ENCODE results near the gene COX19.
"Not testable (repeated sequence)": the region's sequence is repeated elsewhere in the genome, so short reads cannot be mapped to it uniquely, and the experiment has no call there.

The COX19 gene

DNA sequence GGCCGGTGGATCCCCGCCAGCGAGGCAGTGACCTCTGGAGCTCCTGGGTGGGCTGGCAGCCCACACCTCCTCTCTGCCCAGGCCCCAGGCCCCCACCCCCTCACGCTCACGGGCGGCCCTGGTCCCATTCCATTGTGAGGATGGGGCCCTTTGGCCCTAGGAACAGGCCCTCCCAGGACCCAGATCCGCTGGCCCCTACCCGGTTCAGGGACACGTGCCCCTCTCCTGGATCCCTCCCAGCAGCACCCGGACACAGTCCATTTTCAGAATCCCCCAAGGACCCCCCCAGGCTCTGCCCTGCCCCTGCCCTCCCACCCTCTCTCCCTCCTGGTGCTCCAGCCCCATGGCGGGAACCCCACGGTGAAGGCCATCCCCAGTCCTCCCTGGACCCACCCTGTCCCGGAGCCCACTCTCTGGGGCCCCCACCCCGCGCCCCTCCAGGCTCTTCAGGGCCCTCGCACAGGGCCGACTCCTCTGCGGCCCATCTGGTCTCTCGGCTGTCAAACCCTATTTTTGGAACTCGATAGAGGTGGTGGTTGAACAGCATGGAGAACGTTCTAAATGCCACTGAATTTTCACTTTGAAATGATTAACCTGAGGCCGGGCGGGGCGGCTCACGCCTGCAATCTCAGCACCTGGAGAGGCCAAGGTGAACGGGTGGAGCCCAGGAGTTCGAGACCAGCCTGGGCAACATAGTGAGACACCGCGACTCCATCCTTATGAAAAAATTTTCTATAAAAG lies 28.9 kb downstream of the COX19 start:
- no peak for DNase-seq (ENCODE audit: low read depth, low spot score)

DNA sequence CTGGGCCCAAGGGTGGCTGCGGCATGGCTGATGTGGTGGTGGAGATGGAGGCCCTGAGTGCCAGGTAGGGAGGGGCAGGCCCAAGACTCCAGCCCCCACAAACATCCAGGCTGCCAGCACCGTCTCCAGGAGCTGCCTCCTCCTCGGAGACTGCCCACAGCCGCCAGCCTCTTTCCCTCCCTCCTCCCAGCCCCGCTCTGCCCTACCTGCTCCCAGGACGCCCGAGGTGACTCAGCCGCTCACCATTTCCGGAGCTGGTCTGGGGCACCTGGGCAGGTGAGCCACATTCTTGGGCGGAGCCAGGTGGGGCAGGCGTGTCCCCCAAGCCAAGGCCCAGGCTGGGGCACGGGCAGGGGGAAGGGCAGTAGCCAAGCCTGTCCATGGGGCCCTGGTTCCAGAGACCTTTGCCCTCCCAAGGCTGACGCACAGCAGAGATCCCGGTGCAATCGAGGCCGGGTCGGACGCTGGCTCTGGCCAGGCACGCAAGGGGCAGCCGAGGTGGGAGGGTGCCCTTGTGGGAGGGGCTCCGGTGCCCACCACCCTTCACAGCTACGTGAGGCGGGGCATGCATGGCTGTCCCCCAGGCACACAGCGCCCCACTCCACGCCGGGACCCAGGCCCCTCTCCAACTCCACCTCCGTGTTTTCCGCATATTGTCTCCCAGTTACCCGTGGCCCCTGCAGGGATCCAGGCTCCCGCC lies 29.6 kb downstream of the COX19 start:
- DNase-seq (ENCODE audit: low read depth, low spot score) = no peak

DNA sequence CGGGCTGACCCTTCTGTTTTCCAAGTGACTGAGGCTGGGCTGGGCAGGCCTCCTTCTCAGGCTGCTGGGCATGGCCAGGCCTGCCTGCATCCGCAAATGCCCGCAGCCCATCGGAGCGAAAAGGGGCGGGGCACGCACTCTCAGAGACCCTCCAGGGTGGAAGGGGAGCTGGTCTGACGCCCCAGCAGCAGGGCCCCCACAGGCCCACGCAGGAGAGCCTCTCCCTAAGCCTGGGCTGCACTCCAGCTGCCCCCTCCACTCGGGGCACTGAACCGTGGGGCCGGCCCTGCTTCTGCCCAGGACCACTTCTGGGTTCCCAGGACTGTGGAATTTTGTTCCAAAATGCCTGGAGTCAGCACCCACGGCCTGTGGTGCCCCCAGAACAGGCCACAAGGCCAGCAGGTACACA lies 30.2 kb downstream of the COX19 start:
- no peak for DNase-seq (ENCODE audit: low read depth, low spot score)

DNA sequence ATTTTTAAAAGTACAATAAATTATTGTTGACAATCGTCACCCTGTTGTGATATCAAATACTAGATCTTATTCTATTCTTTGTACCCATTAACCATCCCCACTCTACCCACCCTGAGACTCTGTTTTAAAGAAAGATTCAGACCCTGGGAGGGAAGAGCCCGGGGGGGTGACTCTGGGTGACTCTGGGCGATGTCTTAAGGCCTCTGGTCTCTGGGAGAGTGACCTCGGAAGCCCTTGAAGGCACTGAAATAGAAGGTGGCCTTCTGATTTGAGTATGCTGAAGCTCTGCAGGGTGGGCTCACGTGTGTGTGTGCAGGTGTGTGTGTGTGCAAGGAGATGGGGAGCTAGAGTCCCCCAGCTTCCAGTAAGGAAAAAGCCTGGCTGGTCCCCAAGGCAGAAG lies 30.6 kb downstream of the COX19 start:
- no peak for DNase-seq (ENCODE audit: low read depth, low spot score)

DNA sequence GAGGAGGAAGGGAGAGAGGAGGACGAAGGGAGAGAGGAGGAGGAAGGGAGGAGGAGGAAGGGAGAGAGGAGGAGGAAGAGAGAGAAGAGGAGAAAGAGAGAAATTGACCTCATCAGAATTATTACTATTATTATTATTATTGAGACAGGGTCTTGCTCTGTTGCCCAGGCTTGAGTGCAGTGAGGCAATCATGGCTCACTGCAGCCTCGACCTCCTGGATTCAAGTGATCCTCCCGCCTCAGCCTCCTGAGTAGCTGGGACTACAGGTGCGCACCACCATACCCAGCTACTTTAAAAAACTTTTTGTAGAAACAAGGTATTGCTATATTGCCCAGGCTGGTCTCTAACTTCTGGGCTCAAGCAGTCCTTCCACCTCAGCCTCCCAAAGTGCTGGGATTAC lies 31.6 kb downstream of the COX19 start:
- not testable (repeated sequence) for DNase-seq (ENCODE audit: low read depth, low spot score)

DNA sequence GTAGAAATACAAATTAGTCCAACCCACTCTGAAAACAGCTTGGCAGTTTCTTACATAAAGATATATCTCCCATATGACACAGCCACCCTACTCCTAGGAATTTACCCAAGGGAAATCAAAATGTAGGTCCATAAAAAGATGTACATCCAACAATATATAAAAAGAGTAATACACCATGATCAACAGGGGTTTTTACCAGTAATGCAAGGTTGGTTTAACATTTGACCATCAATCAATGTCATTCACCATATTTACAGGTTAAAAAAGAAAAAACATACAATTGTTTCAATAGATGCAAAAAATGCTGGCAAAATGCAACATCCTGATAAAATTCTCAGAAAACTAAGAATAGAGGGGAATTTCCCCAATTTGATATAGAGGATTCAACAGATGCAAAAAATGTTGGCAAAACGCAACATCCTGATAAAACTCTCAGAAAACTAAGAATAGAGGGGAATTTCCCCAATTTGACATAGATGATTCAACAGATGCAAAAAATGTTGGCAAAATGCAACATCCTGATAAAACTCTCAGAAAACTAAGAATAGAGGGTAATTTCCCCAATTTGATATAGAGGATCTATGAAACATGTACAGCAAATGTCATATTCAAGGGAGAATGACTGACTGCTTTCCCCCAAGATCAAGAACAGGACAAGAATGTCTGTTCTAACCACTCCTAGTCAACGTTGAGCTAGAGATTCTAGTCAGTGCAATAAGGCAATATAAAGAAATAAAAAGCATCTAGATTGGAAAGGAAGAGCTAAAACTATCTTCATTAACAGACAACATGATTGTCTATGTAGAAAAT lies 34.5 kb downstream of the COX19 start:
- DNase-seq (ENCODE audit: low read depth, low spot score) = no peak

DNA sequence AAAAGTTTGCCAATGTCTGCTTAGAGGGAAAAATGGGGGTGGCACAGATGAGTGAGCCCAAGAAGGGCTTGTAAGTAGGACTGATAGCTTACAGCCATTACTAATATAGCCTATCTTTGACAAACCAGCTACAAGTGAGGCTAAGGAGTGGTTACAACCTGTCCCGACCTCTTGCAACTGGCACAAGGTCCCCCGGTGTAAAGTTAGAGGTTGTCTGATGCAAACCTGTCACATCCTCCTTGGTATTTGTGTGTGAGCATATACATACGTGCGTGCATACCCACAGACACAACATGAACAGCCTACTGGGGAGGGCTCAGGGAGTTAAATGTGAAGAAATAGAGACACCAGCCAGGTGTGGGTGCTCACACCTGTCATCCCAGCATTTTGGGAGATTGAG lies 35.5 kb downstream of the COX19 start:
- DNase-seq (ENCODE audit: low read depth, low spot score) = no peak

DNA sequence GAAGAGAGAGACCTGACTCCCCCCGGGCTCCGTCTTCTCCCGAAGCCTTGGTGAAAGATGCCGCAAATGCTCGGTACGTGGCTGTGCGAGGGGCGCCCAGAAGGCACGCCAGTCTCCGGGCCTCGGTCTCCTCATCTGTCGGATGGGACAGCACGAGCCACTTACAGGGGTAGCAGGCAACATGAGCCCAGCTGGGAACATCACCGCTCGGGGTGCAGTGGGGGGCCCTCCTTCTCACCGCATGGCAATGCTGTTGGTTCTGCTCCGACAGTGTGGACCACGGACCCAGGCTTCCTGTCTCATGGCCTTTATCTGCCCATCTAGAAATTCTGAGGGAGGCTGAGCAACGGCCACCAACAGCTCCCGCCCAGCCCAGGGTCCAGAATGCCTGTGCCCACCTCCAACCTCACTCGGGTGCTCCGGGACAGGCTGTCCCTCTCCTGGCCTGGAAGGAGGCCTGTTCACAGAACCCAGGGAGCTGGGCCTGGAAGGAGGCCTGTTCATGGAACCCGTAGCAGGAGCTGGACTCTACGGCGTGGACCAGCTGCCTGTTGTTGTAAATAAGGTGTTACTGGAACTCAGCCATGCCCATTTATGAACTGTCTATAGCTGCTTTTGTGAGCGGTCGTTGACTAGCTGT lies 36.7 kb downstream of the COX19 start:
- no peak for DNase-seq (ENCODE audit: low read depth, low spot score)

DNA sequence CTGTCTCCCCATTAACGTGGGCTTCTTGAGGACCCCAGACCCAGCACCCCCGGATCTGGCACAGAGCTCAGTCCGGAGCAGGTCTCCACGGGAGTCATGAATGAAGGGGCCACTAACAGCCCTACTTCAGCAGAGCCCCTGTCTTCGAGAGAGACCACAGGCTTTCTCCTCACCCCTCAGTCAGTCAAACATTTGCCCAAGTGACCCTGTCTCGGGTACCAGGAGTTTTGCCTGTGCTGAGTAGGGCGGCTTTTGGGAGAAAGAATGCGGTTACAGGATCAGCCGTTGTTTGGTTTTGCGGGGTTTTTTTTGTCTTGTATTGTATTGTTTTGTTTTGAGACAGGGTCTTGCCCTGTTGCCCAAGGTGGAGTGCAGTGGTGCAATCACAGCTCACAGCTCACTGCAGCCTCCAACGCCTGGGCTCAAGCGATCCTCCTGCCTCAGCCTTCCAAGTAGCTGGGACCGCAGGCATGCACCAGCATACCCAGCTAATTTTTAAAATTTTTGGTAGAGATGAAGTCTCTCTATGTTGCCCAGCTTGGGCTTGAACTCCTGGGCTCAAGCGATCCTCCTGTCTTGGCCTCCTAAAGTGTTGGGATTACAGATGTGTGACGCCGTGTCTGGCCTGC lies 37.4 kb downstream of the COX19 start:
- DNase-seq (ENCODE audit: low read depth, low spot score) = no peak

DNA sequence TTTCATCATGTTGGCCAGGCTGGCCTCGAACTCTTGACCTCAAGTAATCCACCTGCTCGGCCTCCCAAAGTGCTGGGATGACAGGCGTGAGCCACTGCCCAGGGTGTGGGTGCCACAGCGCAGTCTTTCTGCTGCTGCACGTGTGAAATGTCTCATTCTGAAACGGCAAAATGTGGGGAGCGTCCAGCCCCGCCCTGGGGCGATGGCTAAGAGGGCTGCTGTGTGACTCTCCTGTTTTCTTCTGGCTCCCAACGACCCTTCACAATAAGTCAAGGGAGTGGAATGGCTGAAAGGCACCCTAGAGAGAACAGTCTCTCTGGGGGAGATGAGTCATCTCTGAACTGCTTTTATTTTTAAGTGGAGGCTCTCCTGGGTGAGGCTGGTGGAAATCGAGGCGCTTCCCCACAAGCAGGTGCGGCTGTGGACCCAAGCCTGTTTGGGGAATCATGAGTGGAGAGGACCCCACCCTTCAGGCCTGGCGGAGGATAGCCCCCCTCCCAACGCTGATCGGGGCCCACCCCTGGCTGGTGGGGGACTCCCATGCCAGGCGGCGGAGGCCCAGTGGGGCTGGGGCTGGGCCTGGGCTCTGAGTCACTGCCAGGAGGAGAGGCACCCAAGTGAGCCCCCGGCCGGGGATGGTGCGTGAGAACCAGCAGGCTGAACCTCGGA lies 38.8 kb downstream of the COX19 start:
- no peak for DNase-seq (ENCODE audit: low read depth, low spot score)

DNA sequence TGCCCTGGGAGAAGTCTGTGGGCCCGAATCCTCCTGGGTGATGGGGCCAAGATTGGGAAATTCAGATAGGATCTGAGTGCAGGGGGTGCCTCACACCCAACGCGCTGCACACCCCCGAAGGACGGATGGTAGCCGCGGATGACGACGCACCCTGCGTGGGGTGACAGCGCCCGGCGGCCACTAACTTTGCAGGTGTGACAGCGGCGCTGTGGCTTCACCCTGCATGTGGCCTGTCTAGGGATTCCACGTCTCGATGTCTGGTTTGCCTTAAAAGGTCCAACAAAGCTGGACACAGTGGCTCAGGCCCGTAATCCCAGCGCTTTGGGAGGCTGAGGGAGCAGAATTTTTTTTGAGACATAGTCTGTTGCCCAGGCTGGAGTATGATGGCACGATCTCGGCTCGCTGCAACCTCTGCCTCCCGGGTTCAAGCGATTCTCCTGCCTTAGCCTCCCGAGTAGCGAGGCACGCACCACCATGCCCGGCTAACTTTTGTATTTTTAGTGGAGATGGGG lies 39.4 kb downstream of the COX19 start:
- DNase-seq (ENCODE audit: low read depth, low spot score) = no peak

DNA sequence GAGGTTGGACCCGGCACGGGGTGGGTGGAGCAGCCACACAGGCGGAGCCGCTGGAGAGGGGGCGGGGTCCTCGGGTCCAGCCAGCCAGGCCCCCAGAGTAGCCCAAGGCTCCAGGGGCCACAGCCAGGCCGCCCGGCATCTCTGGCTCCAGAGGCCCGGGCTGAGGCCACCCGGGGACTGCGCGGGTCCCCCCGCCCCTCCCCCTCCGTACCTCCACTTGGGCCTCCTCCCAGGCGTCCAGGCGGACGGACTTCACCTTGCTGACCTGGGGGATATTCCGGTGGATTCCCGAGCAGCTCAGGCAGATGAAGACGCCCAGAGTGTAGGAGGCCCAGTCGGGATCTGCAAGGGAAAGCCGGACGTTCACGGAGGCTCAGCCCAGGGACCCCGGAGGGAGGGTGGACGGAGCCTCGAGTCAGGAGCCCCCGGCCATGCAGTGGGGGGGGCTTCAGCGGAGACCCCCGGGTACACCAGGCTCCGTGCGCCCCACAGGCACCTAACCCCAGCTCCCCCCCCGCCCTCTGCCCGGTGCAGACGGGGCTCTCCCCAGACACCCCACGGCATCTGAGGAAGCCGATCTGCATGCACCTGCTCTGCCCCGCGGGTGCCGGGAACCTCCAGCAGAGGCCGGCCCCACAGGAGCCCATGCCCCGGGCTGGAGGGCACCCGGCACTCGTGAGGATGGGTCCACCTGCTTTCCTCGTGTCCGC lies 40.0 kb downstream of the COX19 start:
- no peak for DNase-seq (ENCODE audit: low read depth, low spot score)

DNA sequence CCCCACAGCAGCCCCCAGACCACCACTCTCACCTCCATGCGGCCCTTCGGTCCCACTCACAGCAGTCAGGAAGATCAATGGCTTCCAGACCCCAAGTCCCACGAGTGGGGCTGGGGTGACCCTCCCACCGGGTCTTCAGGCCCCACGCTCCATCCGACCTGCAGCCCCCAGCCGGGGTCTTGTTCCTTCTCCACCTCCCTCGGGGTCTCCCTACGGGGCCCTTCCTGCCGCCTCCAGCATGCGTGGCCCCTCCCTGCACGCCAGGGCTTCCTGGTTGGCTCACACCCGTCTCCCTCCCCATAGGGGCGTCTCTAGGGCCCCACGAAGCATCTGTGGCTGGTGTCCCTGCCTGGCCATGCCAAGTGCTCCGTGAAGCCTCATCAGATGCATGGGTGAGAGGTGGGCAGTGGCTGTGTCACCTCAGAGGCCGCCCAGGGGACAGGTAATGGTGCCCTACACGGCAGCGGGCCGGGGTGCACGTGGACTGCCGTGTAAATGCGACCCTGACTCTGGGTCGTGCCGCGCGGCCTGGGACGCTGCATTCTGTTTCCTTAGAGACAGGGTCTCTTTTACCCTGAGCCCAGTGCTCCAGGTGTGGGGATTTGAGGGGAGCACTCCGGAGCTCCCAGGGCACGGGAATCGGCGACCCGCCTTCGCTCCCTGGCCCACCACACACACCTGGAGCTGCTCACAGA lies 40.7 kb downstream of the COX19 start:
- DNase-seq (ENCODE audit: low read depth, low spot score) = no peak

DNA sequence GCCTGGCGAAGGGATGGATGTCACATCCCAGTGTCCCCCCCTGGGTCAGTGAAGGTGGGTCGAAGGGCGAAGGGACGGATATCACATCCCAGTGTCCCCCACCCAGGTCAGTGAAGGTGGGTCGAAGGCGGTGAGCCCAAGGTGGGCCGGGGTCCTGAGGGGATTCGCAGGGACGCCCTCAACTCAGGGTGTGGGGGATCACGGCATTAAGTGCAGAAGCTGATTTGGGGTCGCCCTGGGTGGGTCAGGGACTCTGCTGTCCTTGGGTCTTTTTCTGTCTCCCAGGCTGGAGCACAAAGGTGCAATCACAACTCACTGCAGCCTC lies 42.7 kb downstream of the COX19 start:
- DNase-seq (ENCODE audit: low read depth, low spot score) = no peak

DNA sequence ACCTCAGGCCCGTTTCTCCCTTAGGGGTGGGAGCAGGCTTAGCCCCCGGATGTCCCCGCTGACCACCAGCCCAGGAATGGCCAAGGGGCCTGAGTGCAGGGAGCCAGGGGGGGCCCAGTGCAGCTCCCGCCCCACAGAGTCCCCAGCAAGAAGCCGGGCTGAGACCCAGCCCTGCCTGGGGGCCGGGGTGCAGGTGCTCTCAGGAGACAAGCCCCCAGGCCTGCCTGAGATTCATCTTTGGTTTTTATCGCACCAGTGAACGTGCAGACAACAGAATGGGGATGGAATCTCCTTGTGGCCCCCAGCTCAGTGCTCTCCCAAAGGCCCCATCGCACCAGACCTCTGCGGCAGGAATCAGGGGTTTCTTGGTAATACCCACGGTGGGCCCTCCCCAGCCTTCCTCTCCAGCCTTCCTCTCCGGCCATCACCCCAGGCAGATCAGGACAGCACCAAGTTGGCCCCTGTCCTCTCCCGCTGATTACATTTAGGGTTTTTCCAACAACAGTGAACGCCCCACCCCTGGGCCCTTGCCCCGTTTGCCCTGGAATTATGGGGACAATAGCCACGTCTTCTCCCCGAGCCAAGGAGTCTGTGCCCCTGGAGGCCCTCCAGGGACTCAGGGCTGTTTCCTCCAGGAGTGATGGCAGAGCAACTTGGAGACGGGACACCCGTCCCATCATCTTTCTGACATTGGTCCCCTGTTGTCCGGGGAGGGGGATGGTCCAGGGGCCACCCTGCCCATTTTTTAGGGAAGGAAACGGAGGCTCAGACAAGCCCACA lies 43.3 kb downstream of the COX19 start:
- DNase-seq (ENCODE audit: low read depth, low spot score) = no peak

DNA sequence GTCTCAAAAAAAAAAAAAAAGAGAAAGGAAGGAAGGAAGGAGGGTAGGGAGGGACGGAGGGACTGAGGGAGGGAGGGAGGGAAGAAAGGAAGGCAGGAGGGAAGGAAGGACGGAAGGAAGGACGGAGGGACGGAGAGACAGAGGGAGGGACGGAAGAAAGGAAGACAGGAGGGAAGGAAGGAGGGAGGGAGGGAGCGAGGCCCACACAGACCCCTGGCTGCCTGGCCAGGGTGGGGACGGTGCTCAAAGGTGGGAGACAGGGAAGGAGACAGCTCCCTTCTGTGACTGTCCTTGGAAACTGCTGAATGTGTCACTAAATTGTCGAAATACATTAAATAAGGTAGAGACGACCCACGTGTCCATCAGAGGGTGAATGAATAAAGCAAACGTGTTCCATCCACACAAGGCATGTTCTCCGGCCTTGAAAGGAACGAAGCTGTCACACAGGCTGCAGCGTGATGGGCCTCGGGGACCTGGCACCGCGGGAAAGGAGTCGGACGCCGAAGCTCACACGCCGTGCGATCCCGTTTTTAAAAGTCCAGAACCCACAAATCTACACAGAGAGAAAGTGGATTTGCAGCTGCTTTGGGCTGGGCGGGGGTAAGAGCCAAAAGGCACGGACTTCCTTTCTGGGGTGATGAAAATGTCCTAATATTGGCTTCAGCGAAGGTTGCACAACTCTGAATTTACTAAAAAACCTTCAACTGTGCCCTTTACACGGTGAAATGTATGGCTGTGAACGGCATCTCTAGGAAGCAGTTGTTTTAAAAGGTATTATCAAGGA lies 44.2 kb downstream of the COX19 start:
- DNase-seq (ENCODE audit: low read depth, low spot score) = no peak

DNA sequence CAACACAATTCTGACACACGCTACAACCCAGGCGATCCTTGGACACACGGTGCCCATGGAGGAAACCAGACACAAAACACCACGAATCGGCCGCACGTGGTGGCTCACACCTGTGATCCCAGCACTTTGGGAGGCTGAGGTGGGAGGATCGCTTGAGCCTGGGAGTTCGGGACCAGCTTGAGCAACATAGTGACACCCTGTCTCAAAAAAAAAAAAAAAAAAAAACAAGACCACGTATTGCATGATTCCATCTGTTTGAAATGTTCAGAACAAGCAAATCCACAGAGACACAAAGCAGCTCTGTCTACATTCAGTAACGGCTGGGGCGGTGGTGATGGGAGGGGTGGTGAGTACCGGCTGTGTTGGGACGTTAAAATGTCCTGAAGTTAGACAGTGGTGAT lies 46.0 kb downstream of the COX19 start:
- no peak for DNase-seq (ENCODE audit: low read depth, low spot score)

DNA sequence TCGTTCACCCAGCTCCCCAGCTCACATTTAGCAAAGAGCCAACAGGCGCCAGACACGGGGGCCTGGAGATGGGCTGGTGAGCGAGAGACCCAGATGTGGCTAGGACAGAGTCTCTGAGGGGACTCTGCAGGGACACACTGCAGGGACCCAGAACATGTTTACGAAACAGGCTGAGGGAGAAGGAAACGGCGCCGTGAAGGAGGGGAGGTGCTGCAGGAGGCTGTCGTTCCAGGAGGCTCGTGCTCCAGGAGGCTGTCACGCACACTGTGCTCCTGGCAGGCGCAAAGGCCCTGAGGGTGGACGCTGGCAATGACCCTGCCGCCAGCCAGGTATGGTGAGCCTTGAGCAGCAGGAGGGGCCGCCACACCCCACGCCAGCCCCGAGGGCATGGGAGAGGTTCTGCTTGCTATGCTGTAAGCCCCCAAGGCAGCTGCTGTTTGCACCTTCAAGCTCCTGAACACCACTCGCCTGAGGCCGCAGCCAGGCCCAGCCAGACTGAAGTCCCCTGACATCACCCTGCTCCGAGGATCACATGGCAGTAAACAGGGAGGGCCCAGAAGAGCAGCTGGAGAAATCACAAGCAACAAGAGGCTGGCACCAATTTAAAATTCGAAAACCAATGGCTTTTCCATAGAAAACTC lies 48.2 kb downstream of the COX19 start:
- no peak for DNase-seq (ENCODE audit: low read depth, low spot score)

Data from activated naive CD8-positive, alpha-beta T cell treated with anti-CD3 and anti-CD28 coated beads, Interleukin-2, amount 50 U/mL, for 16 hours (primary cell).